Right lung (tissue), 10 donors: ENCODE results near the gene RAB1A. TPM values are rescaled to one million over a fixed set of nuclear protein-coding genes. Genes with fewer than 3 reads are reported as not detected.
"Not testable (repeated sequence)": the region's sequence is repeated elsewhere in the genome, so short reads cannot be mapped to it uniquely, and the experiment has no call there.

ENCODE experiments used
- DNase-seq, 2 donors: peaks; one replicate each; pipeline ENCODE4 v3.0.0-alpha.2; 2013
- long read RNA-seq, 8 donors: transcript quantifications; one replicate each; lab custom pipeline, GENCODE V29; 2026
- polyA plus RNA-seq, 5 donors: library from polyadenylated mRNA; unstranded; fragments of 120-200 nt; gene quantifications; one replicate each; pipeline versions ENCODE4 v1.2.1 to v1.2.3, GENCODE V29; 2013; ENCODE audit warnings: inconsistent platforms in 1 of 5, low replicate concordance in 1 of 5; ENCODE audit not compliant: insufficient read length in 5 of 5, insufficient read depth in 1 of 5

The RAB1A gene
- 100 to 1,000 TPM; 166 to 187 (median 171) TPM for polyA plus RNA-seq
- long read RNA-seq, donor 1, transcript RAB1A-203 (6 exons, 2,447 nt): major isoform, 84 of 101 reads
- long read RNA-seq, donor 1, partial matches to known transcripts: 13 of 101 reads
- long read RNA-seq, donor 1, other reads (novel, unspliced or antisense): 0 of 101 reads
- long read RNA-seq, donor 2, transcript RAB1A-203 (6 exons, 2,447 nt): major isoform, 48 of 48 reads
- long read RNA-seq, donor 2, partial matches to known transcripts: 0 of 48 reads
- long read RNA-seq, donor 2, other reads (novel, unspliced or antisense): 0 of 48 reads
- long read RNA-seq, donor 3, transcript RAB1A-203 (6 exons, 2,447 nt): major isoform, 62 of 68 reads
- long read RNA-seq, donor 3, partial matches to known transcripts: 5 of 68 reads
- long read RNA-seq, donor 3, other reads (novel, unspliced or antisense): 0 of 68 reads
- long read RNA-seq, donor 4, transcript RAB1A-203 (6 exons, 2,447 nt): major isoform, 42 of 59 reads
- long read RNA-seq, donor 4, partial matches to known transcripts: 17 of 59 reads
- long read RNA-seq, donor 4, other reads (novel, unspliced or antisense): 0 of 59 reads
- long read RNA-seq, donor 5, transcript RAB1A-203 (6 exons, 2,447 nt): major isoform, 125 of 143 reads
- long read RNA-seq, donor 5, partial matches to known transcripts: 17 of 143 reads
- long read RNA-seq, donor 5, other reads (novel, unspliced or antisense): 0 of 143 reads
- long read RNA-seq, donor 6, transcript RAB1A-203 (6 exons, 2,447 nt): major isoform, 118 of 175 reads
- long read RNA-seq, donor 6, partial matches to known transcripts: 56 of 175 reads
- long read RNA-seq, donor 6, other reads (novel, unspliced or antisense): 0 of 175 reads
- long read RNA-seq, donor 7, transcript RAB1A-203 (6 exons, 2,447 nt): major isoform, 93 of 94 reads
- long read RNA-seq, donor 7, partial matches to known transcripts: 0 of 94 reads
- long read RNA-seq, donor 7, other reads (novel, unspliced or antisense): 0 of 94 reads
- long read RNA-seq, donor 8, transcript RAB1A-203 (6 exons, 2,447 nt): major isoform, 34 of 34 reads
- long read RNA-seq, donor 8, partial matches to known transcripts: 0 of 34 reads
- long read RNA-seq, donor 8, other reads (novel, unspliced or antisense): 0 of 34 reads

DNA sequence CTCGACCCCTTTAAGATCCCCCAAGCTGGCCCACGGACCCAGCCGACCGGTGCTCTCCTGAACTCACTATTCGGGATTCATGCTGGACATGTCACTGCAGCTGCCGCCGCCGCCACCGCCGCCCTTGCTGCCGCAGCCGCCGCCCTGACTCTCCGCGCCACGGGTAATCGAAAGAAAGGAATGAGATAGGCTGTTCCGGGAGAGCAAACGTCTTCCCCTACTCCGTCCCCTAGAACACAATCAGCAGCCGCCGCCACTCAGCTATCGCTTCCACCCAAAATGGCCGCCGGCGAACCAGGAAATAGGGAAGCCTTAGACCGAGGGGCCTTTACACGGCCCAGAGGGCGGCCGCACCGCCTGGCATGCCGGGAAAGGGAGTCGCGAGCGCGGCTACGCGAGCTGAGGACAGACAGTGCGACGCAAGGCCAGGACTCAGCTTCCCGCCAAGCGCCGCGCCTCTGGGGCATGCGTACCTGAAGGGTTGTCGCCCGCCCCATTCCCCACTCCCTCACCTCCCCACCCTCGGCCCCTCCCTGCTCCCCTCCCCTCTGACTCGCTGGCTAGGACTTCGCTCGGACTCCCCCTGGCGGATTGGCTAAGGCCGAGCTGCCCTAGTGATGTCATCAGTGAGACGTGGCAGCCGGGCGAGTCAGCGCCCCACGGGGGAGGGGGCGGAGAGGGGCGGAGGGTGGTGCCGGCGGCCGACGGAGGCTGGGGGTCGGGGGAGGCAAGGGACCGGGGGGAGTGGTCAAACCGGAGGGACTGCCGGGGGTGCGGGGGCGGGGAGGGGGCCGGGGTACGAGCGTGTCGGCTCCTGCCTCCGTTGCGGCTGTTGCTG, at the start of gene RAB1A:
Gene RAB1A, minus strand, starts transcription at position 281 of the 838 bp plus-strand sequence. Its CDS starts 191 bp downstream, at position 90.
- peak; percentile 99 for DNase-seq

DNA sequence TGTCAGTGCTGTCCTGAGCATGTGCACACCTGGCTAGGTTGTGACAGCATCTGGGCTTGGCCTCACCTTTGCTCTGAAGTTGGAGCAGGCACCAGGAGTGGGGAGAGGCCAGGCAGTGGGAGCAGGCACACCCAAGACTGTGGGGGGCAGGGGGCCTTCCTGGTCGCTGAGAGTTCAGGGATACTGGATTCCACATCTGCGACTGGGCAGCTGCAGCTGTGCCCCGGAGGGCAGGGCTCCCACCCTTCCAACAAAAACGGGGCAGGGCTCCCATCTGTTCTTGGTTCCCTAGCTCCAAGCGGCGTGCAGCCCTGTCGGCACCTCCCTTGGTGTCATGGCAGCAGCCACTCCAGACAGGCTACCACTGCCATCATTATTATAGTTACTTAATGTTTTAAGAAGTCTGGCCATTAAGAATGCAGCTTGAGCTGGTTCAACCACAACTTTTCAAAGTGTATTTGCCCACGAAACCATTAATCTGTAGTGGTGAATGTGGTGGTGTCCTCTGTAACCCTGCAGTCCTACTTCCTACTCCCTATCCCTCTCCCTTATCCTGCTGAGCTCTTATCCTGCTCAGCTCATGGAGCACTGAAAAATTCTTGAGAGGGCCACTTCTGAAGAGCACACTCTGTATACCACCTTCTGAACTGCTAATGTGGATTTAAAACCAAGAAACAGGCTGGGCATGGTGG, 48.0 kb upstream of the RAB1A start:
- no peak for DNase-seq

DNA sequence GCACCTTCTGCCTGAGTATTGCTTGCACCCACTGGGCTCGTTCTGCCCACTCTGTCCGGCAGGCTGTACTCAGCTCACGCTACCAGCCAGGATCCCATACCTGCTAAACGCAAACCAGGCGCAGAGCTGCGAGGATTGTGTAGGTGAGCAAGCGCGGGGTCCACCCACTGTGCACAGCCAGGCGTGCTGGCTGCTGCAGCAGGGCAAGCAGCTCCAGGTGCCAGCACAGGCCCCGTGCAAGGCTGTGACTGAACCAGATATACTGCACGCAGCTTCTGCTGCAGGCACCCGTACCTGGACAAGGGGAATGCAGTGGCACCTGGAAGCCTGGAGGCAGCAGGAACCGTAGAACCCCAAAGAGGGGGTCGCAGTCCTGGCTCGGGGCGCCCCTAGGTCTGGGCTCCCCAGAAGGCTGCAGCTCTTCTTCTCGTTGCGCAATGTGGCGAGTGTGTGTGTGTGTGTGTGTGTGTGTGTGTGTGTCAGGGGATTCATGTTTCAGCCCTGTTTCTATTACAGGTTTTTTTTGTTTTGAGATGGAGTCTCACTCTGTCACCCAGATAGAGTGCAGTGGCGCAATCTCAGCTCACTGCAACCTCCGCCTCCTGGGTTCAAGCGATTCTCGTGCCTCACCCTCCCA, 46.1 kb upstream of the RAB1A start:
- DNase-seq: no peak

DNA sequence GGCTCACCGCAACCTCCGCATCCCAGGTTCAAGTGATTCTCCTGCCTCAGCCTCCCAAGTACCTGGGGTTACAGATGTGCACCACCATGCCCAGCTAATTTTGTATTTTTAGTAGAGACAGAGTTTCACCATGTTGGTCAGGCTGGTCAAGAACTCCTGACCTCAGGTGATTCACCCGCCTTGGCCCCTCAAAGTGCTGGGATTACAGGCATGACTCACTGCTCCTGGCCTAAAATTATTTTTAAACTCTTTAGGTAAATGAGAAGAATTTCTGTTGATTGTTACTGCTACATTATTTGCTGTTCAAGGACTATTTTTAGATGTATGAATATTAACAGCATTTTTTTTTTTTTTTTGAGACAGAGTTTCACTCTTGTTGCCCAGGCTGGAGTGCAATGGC, 44.1 kb upstream of the RAB1A start:
- DNase-seq: not testable (repeated sequence)

DNA sequence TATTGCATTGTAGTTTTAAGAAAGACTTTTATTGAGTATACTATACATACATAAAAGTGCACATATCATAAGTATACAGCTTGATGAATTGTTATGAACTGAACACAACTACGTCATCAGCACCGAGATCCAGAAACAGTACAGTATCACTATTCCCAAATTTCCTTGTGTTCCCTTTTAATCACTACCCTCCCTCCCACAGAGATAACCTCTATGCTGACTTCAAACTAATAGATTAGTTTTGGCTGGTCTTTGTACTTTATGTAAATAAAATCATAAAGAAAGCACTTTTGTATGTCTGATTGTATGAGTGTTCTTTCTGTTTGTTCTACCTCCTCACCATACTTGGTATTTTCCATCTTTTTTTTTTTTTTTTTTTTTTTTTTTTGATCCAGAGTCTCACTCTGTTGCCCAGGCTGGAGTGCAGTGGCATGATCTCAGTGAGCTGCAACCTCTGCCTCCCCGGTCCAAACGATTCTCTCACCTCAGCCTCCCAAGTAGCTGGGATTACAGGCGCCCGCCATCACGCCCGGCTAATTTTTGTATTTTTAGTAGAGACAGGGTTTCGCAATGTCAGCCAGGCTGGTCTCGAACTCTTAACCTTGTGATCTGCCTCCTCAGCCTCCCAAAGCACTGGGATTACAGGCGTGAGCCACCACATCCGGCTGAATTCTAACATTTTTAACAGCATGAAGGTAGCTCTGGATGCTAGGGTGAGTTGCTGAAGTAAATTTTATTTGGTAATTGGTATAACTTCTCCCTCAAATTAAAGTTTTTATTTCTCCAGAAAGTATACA, 43.3 kb upstream of the RAB1A start:
- no peak for DNase-seq

DNA sequence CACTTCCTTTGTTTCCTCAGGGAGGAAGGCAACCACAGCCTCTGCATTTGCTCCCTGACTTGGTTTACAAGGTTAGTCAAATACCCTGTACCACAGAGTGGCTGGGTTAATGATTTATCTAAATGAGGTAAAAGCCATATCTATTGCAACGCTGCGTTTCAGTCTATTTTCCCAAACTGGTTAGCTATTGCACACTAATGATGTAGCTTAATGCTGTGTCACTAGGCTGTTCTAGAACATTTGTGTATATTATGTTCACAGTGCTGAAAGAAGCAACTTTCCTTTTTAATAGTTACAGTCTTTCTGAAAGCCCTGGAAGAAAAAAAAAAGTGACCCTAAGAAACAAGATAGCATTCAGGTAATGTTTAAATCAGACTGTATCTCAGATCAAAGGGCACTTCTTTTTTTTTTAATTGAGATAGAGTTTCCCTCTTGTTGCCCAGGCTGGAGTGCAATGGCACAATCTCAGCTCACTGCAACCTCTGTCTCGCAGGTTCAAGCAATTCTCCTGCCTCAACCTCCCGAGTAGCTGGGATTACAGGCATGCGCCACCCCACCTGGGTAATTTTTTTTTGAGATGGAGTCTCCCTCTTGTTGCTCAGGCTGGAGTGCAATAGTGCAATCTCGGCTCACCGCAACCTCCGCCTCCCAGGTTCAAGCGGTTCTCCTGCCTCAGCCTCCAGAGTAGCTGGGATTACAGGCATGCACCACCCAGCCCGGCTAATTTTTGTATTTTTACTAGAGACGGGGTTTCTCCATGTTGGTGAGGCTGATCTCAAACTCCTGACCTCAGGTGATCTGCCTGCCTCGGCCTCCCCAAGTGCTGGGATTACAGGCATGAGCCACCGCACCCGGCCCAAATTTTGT, 40.9 kb upstream of the RAB1A start:
- not testable (repeated sequence) for DNase-seq

DNA sequence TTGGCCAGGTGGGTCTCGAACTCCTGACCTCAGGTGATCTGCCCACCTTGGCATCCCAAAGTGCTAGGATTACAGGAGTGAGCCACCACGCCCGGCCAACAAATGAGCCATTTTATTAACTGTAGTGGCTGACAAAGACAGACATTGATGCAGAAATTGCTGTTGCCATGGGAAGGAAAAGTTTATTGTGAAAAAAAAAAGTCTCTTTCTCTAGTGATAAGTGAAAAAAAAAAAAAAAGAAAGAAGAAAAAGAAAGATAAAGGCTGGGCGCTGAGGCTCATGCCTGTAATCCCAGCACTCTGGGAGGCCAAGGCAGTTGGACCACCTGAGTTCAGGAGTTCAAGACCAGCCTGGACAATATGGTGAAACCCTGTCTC, 39.8 kb upstream of the RAB1A start:
- no peak for DNase-seq

DNA sequence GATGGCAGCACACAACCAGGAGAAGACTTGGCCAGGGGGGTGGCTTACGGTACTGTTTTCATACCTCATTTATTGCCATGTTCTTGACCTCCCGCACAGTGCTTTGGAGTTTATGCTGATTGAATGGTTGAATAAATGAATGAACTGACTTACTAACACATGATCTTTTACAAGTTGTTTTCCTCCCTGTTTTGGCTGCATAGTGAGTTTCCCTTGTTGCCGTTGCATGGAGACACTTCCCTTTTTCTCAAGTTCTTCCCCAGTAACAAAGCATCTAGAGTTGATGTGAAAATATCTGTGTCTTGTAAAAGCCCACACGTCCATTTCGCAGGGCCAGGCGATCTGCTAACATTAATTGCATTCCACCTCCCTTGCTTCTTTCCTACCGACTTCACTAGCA, 35.7 kb upstream of the RAB1A start:
- DNase-seq: no peak

DNA sequence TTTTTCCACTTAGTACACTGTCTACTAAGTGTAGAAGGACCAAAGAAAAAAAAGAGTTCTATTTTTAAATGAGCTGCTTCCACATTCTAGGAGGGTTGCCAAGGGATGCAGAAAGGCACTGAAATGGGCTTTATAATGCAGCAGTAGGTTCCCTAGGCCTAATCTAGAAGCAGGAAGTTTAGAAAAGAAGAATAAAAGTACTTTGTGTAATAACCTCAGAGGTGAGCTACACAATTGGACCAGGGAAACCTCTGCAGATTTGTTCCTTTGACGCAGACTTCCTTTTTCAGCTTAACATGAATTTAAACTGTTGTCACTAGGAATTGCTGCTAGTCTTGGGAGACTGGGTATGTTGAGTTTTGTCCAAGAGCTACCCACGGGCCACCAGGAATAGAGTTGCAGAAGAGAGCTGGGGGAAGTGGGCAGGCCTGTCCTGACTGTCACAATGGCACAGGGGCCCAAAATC, 34.6 kb upstream of the RAB1A start:
- no peak for DNase-seq

DNA sequence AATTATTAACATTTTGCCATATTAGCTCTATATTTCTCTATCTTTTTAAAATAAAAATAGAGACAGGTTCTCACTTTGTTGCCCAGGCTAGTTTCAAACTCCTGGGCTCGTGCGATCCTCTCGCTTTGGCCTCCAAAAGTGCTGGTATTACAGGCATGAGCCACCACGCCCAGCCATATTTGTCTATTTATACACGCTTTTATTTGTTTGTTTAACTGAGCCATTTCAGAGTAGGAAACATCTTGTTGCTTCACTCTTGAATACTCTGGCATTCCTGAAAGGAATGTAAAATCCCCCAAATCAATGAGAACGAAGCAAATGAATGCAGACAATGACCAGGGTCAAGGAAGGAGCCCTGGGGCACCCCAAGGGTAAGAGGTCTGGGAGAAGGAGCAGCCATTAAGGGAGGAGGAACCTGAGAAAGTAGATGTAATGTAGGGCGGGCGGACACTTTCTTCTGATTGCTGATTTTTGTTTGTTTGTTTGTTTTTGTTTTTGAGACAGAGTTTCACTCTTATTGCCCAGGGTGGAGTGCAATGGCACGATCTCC, 31.7 kb upstream of the RAB1A start:
- no peak for DNase-seq

DNA sequence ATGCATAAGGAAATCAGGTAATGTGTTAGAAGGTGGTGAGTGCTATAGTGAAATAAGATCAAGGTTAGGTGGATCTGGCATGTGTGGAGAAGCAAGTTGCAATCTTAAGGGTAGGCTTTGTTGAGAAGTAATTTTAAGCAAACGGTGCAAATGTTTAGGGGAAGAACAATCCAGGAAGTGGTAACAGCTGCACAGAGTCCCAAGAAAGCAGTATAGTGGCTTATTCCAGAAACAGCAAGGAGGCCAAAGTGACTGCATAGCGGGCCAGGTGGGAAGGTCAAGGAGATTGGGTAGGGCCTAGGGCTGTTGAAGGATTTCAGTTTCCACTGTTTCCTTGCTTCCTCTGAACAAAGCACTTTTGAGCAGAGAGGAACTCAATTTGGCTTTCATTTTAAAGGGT, 30.0 kb upstream of the RAB1A start:
- no peak for DNase-seq

DNA sequence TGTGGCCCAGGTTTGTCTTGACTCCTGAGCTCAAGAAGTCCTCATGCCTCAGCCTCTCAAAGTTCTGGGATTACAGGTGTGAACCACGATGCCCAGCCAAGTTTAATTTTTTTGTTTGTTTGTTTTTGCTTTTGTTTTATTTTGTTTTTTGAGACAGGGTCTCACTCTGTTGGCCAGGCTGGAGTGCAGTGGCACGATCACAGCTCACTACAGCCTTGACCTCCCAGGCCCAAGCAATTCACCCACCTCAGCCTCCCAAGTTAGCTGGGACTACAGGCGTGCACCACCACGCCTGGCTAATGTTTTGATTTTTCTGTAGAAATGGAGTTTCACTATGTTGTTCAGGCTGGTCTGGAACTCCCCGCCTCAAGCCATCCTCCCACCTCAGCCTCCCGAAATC, 29.4 kb upstream of the RAB1A start:
- DNase-seq: no peak

DNA sequence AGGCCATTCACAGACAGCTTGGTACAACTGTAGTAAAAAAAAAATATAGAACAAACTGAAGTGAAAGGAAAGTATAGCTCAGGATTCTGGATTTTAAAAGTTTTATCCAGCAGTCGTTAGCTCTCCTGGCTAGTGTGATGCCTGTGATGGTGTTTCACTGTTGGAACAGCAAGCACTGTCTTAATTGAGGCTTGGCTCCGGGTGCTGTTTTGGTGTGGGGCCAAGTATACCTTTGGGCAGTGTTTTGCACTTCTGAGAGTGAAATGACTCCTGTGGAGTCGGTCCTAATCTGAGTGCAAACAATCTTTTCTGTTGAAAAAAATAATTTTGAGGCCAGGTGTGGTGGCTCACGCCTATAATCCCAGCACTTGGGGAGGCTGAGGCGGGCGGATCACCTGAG, 28.7 kb upstream of the RAB1A start:
- DNase-seq: no peak

DNA sequence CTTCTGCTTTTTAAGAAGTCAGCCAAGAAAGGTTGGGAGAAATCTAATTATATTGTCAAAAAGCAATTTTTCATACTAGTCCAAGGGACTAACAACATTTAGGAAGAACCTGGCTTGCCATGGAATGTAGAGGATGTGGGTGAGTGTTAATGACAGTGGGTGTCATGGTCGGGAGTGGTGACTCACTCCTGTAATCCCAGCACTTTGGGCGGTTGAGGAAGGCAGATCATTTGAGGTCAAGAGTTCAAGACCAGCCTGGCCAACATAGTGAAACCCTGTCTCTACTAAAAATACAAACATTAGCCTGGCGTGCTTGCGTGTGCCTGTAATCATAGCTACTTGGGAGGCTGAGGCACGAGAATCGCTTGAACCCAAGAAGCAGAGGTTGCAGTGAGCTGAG, 27.9 kb upstream of the RAB1A start:
- DNase-seq: not testable (repeated sequence)

DNA sequence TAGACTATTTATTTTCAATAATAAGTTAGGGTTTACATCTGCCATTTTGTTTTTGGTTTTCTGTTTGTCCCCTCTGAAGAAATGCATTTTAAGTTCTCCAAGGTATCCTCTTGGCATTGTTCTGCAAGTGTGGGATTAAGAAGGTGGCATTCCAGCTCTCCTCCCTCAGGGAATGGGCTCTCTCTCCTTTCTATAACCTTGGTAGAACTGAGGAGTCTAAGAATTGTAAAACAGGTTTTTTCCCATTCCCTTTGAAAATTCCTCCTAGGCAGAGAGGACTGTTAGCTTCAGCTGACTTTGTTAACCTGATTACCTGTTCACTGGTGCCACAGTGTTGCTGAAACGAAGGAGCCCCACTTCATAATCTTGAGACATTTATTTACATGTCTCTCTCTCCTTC, 26.1 kb upstream of the RAB1A start:
- no peak for DNase-seq

DNA sequence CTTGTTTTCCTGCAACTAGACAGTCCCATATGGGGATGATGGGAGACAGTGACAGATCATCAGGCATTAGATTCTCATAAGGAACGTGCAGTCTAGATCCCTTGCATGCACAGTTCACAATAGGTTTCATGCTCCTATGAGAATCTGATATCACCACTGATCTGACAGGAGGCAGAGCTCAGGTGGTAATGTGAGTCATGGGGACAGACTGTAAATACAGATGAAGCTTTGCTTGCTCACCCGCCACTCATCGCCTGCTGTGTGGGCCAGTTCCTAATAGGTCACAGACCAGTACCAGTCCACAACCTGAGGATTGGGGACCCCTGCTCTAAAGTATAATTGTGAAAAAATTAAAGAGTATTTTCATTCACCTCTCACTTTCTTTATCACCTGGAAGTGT, 23.6 kb upstream of the RAB1A start:
- DNase-seq: no peak

DNA sequence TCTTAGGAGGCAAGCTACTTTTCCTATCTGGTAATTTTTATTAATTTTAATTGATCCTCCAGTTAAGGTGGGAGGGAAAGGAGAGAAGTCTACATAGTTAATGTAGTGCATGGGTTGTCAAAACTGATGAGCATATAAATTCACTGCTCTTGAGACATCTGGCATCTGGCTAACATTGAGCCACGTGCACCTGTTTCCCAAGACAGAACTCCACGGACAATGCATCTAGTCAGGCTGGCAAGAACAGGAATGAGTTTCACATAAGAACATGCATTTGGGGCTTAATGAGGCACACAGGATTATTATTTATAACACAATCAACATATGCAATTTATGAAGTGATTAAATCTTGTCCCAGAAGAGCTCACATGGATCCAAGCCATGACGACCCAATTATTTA, 16.2 kb upstream of the RAB1A start:
- no peak for DNase-seq

DNA sequence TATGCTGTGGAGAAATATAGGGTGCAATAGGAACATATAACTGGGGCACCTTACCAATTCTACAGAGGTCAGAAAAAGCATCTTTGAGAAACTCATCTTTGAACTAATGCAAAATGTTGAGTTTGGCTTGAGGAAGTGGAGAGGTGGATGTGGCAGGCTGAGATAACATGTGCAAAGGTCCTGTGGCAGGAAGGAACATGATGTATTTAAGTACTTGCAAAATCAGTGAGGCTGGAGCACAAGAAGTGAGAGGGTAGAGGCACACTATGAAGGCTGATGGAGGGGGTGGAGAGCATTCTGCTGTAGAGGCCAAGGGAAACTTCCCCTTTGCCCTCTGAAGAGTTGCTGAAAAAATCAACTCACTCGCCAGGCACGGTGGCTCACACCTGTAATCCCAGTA, 14.7 kb upstream of the RAB1A start:
- DNase-seq: no peak
